Erythroblast (primary cell): ENCODE data around the gene DAGLA.

ENCODE experiments used
- GATA1 ChIP-seq: IDR thresholded peaks from 2 replicates; pipeline ENCODE4 v1.6.1; 2011; ENCODE audit warnings: low read depth, mild to moderate bottlenecking, control low read depth, low read length, moderate library complexity
- POLR2A ChIP-seq: IDR thresholded peaks from 2 replicates; pipeline ENCODE4 v1.6.1; 2011; ENCODE audit warnings: mild to moderate bottlenecking, low read length

DNA sequence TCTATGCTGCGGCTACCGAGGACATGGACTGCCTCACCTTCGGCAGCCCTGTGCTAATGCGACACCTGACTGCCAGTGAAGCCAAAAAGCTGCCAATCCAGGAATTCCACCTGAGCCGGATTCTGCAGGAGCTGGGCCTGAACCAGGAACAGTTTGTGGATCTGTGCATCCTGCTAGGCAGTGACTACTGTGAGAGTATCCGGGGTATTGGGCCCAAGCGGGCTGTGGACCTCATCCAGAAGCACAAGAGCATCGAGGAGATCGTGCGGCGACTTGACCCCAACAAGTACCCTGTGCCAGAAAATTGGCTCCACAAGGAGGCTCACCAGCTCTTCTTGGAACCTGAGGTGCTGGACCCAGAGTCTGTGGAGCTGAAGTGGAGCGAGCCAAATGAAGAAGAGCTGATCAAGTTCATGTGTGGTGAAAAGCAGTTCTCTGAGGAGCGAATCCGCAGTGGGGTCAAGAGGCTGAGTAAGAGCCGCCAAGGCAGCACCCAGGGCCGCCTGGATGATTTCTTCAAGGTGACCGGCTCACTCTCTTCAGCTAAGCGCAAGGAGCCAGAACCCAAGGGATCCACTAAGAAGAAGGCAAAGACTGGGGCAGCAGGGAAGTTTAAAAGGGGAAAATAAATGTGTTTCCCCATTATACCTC lies 115.8 kb downstream of the DAGLA start:
- no peak for TF ChIP-seq POLR2A
- no peak for TF ChIP-seq GATA1
